ENCODE results near the gene LAP3.

The LAP3 gene

DNA sequence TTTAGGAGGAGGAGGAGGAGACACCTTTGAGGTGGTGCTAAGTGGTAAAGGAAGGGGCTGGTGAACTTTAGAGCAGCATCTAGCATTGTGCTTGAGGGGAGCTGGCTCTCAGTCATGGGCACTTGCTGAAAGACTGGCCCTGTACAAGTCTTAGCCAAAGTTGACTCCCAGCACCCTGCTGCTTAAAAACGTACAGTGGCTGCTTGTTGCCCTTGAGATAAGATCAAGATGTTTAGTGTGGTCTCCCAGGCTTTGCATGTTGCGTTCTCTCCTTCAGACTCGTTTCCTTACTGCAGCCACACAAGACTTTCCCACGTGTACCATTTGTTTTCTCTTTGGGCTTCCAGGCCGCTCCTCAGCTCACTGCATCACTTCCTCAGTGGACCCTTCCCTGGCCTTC, 39.3 kb downstream of the LAP3 start:
- no peak for DNase-seq (ENCODE audit: low read depth in 2 of 3, low spot score in 2 of 3)

DNA sequence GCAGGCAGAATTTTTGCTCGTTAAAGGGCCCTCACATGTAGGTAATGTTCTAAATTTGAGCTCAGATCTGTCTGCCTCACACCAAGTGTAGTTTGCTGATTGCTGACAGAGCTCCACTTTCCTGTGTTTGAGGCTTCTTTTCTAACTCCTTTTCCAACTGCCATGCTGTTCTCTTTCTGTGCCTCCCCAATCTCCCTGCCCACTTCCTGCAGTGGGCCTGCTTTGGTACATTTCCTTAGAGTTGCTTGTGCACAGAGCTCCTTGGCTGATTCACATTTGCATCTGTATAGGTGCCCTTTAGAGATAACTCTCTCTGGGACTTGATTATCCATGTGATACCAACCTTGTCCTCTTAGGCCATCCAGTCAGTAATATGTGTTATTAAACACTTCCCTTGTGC, 41.9 kb downstream of the LAP3 start:
- DNase-seq (ENCODE audit: low read depth in 2 of 3, low spot score in 2 of 3), result no peak

DNA sequence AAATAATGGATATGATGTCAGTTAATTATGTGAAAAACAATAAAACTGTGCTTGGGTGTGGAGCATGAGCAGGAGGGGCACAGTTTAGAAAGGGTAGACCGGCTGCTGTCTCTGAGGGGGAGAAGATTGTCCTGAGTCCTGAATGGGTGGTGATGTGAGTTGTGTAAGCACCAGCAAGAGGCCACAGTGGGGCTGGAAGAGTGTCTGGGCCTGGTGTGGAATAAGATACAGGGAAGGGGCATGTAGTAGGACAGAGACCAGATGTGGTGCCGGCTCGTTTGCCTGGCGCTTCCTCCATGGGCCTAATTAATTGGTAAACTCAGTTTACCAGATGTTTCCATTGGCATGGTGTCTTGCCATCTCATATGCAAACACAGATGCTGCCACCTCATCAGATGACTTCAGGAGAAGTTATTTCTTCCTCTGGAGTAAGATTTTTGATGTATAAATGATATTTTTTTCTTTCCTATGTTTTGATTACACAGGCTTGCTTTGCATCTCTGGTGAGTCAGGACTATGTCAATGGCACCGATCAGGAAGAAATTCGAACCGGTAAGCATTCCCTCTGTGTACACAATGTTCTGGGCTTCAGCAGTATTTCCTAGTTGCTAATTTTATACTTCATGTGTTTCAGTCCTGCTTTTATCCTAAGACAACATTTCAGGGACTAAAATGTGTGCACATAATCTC, 42.6 kb downstream of the LAP3 start:
- no peak for DNase-seq (ENCODE audit: low read depth in 2 of 3, low spot score in 2 of 3)

DNA sequence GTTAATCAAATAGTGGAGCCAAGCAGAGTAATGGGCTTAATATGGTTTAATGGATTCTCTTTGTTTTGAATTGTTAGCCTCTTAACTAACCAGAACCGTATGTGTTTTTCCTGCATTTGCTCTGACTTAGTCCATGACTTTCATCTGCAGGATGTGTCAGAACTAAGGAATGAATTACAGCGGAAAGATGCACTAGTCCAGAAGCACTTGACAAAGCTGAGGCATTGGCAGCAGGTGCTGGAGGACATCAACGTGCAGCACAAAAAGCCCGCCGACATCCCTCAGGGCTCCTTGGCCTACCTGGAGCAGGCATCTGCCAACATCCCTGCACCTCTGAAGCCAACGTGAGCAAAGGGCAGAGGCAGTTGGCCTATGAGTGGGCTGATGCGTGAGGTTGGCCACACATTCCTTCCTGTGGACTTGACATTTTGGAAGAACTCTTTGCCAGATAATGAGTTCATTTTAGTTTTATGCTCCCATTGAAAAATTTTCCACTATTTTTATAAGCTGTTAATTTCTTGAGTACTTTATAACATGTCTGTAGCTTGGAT, 46.5 kb downstream of the LAP3 start:
- DNase-seq (ENCODE audit: low read depth in 2 of 3, low spot score in 2 of 3), result no peak

DNA sequence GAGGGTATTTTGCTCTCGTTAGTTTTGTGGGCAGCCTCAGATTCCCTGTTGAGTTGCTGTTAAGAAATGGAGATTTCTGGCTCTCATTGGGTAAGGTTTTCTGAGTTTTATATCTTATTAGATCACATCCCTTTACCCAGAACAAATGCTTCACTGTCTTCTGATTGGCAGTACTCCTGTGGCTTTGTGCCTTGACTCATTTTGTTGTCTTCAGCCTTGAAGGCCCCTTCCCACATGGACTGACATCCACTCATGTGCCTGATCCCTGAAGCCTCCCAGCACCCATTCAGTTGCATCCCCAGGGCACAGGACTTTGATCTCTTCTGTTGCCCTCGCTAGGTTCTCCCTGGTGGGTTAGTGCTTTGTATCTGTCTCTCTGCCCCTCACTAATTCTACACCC, 47.8 kb downstream of the LAP3 start:
- DNase-seq (ENCODE audit: low read depth in 2 of 3, low spot score in 2 of 3), result no peak

DNA sequence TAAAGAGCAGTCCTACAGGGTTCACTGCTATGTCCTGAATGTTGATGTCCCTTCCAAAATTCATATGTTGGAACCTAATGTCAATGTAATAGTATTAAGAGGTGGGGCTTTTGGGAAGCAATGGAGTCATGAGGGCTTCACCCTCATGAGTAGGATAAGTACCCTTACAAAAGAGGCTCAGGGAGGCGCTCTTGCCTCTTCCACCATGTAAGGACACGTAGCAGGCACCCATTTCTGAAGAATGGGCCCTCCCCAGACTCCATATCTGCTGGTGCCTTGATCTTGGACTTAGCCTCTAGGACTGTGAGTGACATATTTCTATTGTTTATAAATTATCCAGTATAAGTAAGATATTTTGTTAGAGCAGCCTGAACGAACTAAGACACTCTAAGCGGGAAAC, 53.2 kb downstream of the LAP3 start:
- no peak for DNase-seq (ENCODE audit: low read depth in 2 of 3, low spot score in 2 of 3)

DNA sequence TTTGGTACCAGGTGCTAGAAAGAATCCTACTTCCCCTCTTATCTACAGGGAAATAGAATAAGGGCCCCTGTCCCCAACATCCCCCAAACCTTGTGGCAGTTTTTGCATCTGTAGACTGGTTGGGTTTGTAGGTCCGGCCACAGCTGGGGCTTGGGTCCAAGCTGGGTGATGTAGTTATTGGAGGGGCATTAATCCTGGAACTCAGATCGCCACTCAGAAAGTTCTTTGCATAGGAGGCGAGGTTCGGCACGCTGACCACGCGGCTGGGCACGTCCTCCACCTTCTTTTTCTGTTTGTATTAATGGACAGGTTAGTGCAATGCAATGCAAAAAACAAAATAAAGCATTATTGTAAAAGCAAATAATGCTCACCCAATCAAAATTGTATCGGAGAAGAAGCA, 56.6 kb downstream of the LAP3 start:
- no peak for DNase-seq (ENCODE audit: low read depth in 2 of 3, low spot score in 2 of 3)

DNA sequence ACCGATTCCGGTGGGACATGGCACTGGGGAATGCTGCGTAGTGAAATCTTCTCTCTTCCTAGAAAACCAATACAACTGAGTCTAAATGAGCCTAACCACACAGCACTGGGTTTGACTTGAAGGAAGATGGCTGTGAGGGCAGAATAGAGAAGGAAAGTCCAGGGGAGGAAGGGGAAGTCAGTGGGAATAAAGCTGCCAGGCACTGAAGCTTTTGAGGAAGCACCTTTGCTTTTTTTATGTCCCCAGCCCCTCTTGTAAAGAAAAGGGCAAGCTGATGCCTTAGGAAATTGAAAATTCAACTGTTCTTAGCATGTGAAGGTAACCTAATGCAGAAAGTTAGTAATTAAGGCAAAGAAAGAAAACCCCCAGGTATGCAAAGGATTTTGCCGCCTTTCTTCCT, 58.1 kb downstream of the LAP3 start:
- no peak for DNase-seq (ENCODE audit: low read depth in 2 of 3, low spot score in 2 of 3)

DNA sequence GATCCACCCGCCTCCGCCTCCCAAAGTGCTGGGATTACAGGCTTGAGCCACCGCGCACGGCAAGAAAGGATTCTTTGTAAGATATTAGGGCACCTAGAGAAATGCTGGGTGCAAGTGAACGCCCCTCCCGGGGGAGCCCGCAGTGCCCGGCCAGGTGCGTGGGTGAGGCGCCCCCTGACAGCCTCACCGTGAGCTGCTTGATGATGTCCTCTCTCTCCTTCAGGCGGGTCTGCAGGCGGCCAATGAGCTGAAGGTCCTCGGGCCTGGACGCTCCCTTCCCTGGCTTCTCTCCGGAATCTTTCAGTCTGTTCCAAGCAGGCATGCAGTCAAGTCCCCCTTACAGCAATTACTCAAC, 59.3 kb downstream of the LAP3 start:
- DNase-seq (ENCODE audit: low read depth in 2 of 3, low spot score in 2 of 3), result no peak

DNA sequence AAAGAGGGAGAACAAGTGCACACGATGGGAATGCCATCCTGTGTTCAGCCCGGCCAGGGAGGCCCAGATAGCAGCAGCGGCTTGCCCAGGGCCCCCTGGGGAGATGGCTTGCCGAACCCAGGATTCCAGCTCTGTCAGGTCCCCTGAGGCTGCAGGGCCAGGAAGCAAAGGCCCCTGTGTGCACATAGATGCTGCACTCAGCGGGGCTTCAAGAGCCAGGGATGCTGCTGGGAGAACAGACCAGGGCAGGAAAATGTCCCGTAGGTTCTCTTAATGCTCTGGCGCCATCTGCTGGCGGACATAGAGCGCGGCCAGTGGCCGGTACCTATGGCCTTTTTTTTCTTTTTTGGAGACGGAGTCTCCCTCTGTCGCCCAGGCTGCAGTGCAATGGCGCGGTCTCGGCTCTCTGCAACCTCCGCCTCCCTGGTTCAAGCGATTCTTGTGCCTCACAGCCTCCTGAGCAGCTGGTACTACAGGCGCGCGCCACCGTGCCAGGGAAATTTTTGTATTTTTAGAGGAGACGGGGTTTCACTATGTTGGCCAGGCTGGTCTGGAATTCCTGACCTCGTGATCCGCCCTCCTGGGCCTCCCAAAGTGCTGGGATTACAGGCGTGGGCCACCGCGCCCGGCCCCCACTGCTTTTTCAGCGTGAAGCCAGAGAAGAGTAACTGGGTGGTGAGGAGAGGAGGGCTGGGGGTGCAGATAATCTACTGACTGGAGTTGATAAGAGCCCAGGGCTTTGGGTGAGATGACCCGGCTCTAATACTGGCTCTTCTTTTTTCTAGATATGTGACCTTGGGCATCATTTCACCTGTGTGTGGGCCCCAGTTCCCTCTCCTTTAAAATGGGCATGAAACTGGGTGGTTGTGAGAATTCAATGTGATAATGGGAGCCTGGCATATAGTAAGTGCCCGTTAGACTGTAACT, 60.0 kb downstream of the LAP3 start:
- peak in 2 of 3 experiments; percentile 36 to 54 for DNase-seq (ENCODE audit: low read depth in 2 of 3, low spot score in 2 of 3)

DNA sequence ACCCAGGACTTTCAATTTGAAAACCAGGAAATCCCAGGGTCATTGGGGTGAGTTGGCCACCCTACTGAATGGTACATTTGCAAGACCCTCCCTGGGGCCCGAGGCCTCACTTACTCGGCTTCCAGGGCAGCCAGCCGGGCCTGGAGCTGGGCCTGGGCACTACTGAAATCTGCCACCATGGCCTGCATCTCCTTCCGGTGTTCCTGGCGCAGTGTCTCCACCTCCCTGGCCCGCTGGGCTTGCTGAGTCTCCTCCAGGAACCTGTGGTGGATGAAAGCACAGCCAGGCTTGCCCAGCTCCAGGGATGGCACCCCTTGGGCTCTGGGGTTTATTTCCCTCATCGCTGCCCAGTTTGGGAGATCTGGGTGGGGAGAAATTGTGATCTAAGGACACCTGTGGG, 62.1 kb downstream of the LAP3 start:
- DNase-seq (ENCODE audit: low read depth in 2 of 3, low spot score in 2 of 3), result no peak

DNA sequence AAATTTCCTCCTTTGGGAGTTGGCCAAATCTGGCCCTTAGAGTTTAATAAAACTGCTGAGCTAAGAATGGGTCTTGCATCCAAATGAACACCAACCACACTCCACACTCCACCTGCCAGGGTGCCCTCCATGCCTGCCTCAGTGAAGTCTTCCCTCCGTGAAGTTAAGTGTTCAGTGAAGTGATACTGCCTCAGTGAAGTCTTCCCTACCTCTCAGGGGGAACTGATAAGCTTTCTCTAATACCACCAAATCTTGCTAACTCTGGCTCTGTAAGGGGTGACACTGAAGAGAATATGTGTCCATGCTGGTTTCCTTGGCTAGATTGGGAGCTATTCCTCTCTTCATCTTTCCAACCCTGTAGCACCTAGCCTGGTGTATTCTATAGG, 65.4 kb downstream of the LAP3 start:
- no peak for DNase-seq (ENCODE audit: low read depth in 2 of 3, low spot score in 2 of 3)

DNA sequence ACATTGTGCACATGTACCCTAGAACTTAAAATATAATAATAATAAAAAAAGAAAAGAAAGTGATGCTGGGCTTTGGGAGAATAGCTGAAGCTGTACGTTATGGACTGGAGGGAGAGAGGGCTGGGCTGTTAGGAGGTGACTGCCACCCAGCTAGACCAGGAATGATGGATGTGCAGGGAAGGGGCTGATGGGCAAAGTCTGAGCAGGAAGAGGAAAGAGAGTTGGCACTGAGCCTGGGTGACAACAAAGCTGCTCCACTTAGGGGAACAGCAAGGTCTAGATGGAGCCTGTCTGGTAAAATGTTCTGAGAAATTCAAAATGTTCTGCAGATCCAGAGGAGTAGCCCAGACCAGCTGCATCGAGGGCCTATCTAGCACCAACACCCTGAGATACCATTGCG, 69.7 kb downstream of the LAP3 start:
- no peak for DNase-seq (ENCODE audit: low read depth in 2 of 3, low spot score in 2 of 3)

DNA sequence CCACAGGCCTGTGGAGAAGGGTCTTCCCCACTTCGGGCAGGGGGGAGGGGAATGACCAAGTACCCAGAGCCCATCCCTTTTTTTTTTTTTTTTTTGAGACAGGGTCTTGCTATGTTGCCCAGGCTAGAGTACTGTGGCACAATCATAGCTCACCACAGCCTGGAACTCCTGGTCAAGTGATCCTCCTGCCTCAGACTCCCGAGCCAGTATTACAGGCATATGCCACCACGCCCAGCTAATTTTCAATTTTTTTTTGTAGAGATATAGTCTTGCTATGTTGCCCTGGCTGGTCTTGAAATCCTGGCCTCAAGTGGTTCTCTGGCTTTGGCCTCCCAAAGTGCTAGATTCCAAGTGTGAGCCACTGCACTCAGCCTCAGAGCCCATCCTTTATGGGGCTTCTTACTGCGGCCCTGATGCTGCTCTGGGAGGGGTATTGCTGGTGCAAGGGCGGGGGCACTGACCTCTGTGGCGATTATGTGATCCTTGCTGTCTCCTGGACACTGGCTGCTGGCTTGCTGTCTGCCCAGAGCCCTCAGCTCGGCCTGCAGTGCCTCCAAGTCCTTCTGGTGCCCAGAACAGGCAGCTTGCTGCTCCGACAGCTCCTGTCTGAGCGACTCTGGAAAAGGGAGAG, 70.3 kb downstream of the LAP3 start:
- DNase-seq (ENCODE audit: low read depth in 2 of 3, low spot score in 2 of 3), result no peak

DNA sequence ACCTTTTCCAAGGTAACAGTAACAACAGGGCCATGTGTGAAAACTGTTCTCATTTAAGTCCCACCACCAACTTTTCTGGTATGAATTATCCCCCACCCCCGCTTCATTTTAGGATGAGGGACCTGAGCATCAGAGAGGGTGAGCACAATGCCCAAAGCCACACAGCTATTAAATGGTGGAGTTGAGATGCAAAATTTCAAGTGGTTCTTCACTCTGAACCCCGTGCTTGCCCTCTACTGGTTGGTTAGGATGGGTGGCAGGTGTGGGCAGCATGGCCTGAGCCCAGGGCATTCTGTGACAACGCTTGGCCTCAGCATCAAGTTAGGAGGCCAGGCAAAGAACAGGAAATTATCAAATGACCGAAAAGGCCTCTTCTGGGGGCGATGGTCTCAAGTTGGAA, 70.9 kb downstream of the LAP3 start:
- DNase-seq (ENCODE audit: low read depth in 2 of 3, low spot score in 2 of 3), result no peak

DNA sequence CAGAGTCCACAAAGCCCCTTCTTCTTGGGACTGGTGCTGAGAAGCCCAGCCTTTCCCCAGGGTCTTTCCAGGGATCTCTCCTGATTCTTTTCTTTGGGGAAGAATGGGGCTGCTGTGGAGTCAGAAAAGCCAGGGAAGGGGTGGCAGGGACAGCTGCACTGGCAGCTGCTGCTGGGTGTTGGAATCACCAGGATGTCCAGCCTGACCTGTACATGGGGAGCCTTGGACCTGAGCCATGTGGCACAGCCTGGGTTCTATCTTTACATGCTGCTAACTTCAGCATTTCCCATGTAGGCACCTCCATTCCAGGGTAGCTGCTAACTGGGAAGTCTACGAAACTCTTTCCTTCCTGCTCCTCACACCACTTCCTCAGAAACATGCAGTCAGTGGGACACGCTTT, 73.4 kb downstream of the LAP3 start:
- no peak for DNase-seq (ENCODE audit: low read depth in 2 of 3, low spot score in 2 of 3)

DNA sequence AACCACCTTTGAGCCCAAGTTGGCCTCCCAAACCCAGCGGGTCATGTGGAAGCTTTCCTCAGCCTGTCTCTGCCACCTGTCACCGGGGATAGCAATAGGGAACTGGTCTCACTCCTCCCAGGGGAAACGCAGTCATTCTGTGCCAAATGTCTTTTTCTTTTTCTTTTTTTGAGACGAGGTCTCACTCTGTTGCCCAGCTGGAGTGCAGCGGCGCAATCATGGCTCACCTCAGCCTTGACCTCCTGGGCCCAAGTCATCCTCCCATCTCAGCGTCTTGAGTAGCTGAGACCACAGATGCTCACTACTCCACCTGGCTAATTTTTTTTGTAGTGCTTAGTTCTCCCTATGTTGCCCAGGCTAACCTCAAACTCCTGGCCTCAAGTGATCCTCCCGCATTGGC, 77.7 kb downstream of the LAP3 start:
- DNase-seq (ENCODE audit: low read depth in 2 of 3, low spot score in 2 of 3), result no peak

DNA sequence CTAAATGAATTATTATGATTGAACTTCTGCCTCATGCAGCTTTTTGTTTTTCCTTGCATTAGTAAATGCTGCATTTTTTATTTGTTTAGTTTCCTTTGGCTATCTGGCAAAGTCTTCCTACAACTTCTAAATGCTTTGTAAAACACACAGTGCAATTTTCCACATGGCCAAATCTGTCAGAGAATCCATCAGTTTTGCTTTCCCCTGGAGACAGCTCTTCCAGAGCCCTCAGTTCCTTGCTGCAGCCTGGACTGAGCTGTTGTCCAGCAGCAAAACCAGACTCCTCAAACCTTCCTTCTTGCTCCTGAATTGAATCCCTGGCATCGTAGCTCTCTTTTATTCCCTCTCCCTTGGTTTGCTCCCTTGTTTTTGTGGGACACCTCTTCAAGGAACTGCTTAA, 80.1 kb downstream of the LAP3 start:
- DNase-seq (ENCODE audit: low read depth in 2 of 3, low spot score in 2 of 3), result no peak
